KMS-11 (cell line): ENCODE results near the gene PCCA.

ENCODE experiments used
- H2AFZ ChIP-seq: fragments of 200-600 bp; sonication (generic); 2 replicates; pipeline ENCODE4 v1.6.1; 2016; ENCODE audit warnings: antibody characterized with exemption, mixed run types, low read depth
- H3K27ac ChIP-seq: fragments of 200-600 bp; sonication (generic); 2 replicates; pipeline ENCODE4 v1.6.1; 2016; ENCODE audit warnings: mild to moderate bottlenecking, mixed run types
- H3K27me3 ChIP-seq: fragments of 200-600 bp; sonication (generic); 2 replicates; pipeline ENCODE4 v1.6.1; 2017; ENCODE audit warnings: mild to moderate bottlenecking, low read depth, mixed run types, moderate library complexity; ENCODE audit not compliant: insufficient read depth
- H3K36me3 ChIP-seq: fragments of 200-600 bp; sonication (generic); 2 replicates; pipeline ENCODE4 v1.6.1; 2017; ENCODE audit warnings: mild to moderate bottlenecking, mixed run types; ENCODE audit not compliant: insufficient read depth
- H3K4me1 ChIP-seq: fragments of 200-600 bp; sonication (generic); 2 replicates; pipeline ENCODE4 v1.6.1; 2016; ENCODE audit warnings: mild to moderate bottlenecking, low read depth, mixed run types; ENCODE audit not compliant: poor library complexity, severe bottlenecking
- H3K4me2 ChIP-seq: fragments of 200-600 bp; sonication (generic); 2 replicates; pipeline ENCODE4 v1.7.0; 2016; ENCODE audit warnings: mild to moderate bottlenecking, mixed run types
- H3K4me3 ChIP-seq: fragments of 200-600 bp; sonication (generic); IDR thresholded peaks from 2 replicates; pipeline ENCODE4 v1.6.1; 2017; ENCODE audit warnings: low read depth, low read length, mixed read lengths; ENCODE audit not compliant: insufficient read depth
- H3K79me2 ChIP-seq: fragments of 200-600 bp; sonication (generic); 2 replicates; pipeline ENCODE4 v1.6.1; 2016; ENCODE audit warnings: low read depth, mixed run types; ENCODE audit not compliant: insufficient read depth
- H3K9ac ChIP-seq: fragments of 200-600 bp; sonication (generic); 2 replicates; pipeline ENCODE4 v1.6.1; 2016; ENCODE audit warnings: mild to moderate bottlenecking, mixed run types
- H4K20me1 ChIP-seq: fragments of 200-600 bp; sonication (generic); 2 replicates; pipeline ENCODE4 v1.6.1; 2016; ENCODE audit warnings: mild to moderate bottlenecking, mixed run types; ENCODE audit not compliant: insufficient read depth
- TF ChIP-seq, protein P1 (sequence below): fragments of 200-600 bp; sonication (generic); conservative IDR thresholded peaks from 2 replicates; pipeline ENCODE4 v1.6.1; 2017; ENCODE audit warnings: low read depth, mild to moderate bottlenecking, antibody characterized with exemption, low read length, moderate library complexity, mixed read lengths

Gene PCCA

DNA sequence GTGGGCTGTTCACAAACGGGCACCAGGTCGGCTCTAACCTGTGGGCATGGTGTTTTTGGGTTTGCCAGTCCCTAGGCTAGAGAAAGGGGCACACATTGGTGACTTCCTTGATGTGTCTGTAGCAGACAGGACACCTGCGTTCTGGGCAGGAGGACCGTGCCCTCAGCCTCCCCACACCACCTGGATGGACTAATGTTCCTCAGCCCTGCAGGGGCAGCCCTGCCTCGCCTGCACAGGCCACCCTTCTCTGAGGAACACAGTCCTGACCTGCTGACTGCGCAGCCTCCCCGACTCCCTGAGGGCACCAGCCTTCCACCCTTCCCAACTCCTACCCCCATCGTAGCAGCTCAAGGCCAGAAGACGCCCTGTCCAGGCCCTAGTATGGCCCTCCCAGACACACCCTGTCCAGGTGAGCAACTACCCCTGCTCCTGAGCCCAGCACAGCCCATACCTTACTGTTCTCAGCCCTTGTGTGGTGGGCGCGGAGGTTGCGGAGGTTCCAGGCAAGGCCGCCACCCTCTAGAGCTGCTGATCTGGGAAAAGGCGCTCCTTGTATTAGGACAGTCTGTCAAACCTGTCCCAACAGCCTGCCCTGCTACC, 444.0 kb downstream of the PCCA start:
- Histone ChIP-seq H3K79me2 (no peaks in the 10 kb centered on the region), H3K27ac (no peak overlapping the region), H3K36me3 (no peaks in the 10 kb centered on the region), H2AFZ (no peak overlapping the region), H3K4me2 (no peak overlapping the region), H3K4me1 (no peaks in the 10 kb centered on the region), H3K9ac (no peak overlapping the region), H3K4me3 (no peak overlapping the region), H3K27me3 (no peaks in the 10 kb centered on the region), H4K20me1 (no peaks in the 10 kb centered on the region)
- TF ChIP-seq, protein P1, sequence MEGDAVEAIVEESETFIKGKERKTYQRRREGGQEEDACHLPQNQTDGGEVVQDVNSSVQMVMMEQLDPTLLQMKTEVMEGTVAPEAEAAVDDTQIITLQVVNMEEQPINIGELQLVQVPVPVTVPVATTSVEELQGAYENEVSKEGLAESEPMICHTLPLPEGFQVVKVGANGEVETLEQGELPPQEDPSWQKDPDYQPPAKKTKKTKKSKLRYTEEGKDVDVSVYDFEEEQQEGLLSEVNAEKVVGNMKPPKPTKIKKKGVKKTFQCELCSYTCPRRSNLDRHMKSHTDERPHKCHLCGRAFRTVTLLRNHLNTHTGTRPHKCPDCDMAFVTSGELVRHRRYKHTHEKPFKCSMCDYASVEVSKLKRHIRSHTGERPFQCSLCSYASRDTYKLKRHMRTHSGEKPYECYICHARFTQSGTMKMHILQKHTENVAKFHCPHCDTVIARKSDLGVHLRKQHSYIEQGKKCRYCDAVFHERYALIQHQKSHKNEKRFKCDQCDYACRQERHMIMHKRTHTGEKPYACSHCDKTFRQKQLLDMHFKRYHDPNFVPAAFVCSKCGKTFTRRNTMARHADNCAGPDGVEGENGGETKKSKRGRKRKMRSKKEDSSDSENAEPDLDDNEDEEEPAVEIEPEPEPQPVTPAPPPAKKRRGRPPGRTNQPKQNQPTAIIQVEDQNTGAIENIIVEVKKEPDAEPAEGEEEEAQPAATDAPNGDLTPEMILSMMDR, result no peak

DNA sequence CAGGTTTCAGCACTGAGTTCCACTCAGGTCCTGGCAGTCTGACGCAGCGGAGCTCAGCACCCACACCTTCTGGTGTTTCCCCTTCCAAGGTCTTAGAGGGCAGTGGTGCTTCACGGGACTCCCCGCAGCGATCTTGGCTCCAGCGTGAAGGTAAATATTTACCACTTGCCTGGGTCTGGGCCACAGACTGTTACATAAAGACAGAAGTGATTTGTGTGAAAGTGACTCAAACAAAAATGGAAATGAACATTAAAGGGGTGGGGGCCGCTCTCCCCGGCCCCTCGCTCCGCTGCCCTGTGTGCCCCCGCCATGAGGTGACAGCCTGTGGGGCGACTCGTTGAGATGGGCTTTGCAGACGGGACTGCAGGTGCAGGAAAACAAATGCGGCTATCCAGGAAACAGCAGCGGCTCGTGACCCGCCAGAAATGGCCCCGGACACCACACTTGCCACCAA, 444.7 kb downstream of the PCCA start:
- H3K4me3 ChIP-seq, result no peak overlapping the region
- H3K36me3 ChIP-seq, result no peaks in the 10 kb centered on the region
- H2AFZ ChIP-seq, result no peak overlapping the region
- no peak overlapping the region for H3K4me2 ChIP-seq
- no peak overlapping the region for H3K9ac ChIP-seq
- no peaks in the 10 kb centered on the region for H4K20me1 ChIP-seq
- no peaks in the 10 kb centered on the region for H3K79me2 ChIP-seq
- peaks cover 4% of the 10 kb centered on the region for H3K4me1 ChIP-seq
- H3K27ac ChIP-seq, result no peak overlapping the region
- H3K27me3 ChIP-seq, result no peaks in the 10 kb centered on the region
- TF ChIP-seq, protein P1, result no peak

DNA sequence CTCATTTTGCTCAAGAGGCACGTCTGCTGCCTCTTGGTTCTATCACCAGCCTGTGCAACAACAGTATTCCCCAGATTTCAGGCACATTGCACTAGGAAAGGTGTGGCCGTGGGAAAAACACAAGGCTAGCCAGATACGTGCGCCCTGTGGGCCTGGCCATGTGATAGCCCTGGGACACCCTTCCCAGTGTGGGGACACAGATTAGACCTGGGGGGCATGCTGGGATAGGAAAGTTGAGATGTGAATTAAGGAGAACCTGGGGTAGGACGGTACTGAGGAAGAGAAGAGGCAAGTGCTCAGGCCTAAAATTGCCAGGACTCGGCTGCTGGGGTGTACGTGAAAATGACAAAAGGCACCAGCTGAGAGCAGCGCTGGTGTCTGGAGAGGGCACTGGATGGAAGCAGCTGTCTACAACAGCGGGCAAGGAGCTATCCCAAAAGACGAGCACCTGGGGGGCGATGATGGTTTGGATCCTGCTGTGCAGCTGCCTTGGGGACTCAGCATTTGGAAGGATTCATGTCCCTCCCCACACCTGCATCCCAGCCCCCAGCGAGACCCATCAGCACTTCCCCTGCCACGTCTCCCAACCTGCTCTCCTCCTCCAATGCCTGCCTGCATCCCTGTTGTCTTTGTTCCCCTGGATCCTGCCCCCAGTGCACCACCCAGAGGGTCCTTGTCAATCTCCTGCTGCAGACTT, 445.4 kb downstream of the PCCA start:
- Histone ChIP-seq H3K36me3 (no peaks in the 10 kb centered on the region), H3K4me3 (no peak overlapping the region), H3K9ac (no peak overlapping the region), H2AFZ (no peak overlapping the region), H3K4me2 (no peak overlapping the region), H3K27ac (no peak overlapping the region), H3K4me1 (peaks cover 7% of the 10 kb centered on the region), H3K27me3 (no peaks in the 10 kb centered on the region), H3K79me2 (no peaks in the 10 kb centered on the region), H4K20me1 (no peaks in the 10 kb centered on the region)
- TF ChIP-seq, protein P1, result no peak

DNA sequence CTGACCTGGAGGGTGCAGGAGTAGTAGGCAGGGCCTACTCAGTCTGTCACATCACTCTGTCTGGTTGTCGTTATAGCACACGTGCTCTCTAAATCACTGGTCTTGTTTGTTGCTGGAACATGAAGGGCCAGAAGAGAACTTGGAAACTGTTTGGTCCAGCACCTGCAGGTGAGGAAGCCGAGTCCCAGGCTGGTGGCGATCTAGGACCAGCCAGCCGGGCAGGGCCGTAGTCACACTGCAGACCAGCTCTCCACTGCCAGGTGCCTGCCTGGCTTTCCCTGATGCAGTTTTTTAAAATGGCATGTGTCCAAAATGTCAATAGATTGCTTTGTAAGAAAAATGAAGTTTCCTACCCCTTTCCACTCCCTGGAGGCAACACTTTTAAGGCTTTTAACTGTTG, 446.0 kb downstream of the PCCA start:
- H4K20me1 ChIP-seq, result no peaks in the 10 kb centered on the region
- no peak overlapping the region for H3K4me3 ChIP-seq
- no peaks in the 10 kb centered on the region for H3K79me2 ChIP-seq
- no peak overlapping the region for H3K9ac ChIP-seq
- TF ChIP-seq, protein P1, result no peak
- H3K27ac ChIP-seq, result no peak overlapping the region
- no peak overlapping the region for H3K4me2 ChIP-seq
- peaks cover 7% of the 10 kb centered on the region for H3K4me1 ChIP-seq
- no peaks in the 10 kb centered on the region for H3K36me3 ChIP-seq
- H2AFZ ChIP-seq, result no peak overlapping the region
- H3K27me3 ChIP-seq, result no peaks in the 10 kb centered on the region
